Left colon (tissue), 2 donors: ENCODE measurements around the gene SHROOM3. TPM values are rescaled to one million over a fixed set of nuclear protein-coding genes. Genes with fewer than 3 reads are reported as not detected.

ENCODE experiments used
- ATAC-seq: fragments of 200-7000 bp; cut with Tn5 transposase; one replicate; pipeline ENCODE4 v1.9.1; 2020; ENCODE audit warnings: mild to moderate bottlenecking, moderate library complexity
- DNase-seq, 2 donors: peaks; one replicate each; pipeline ENCODE4 v3.0.0-alpha.2; 2020
- intact Hi-C, 2 donors: fragments of 100-400 bp; cut with DNase I in 1 of 2; cut with micrococcal nuclease in 1 of 2; formaldehyde crosslinking; loops; one replicate each; pipeline versions ENCODE4 v1.11.2 to v1.14.0; 2022; cut with DNase I, micrococcal nuclease
- microRNA-seq, 2 donors: library from miRNA; unstranded; fragments of <30 nt; microRNA quantifications; one replicate each; pipeline versions ENCODE4 v1.1.0 to v1.2.0, GENCODE V29; 2020
- total RNA-seq, 2 donors: library from RNA; stranded (reverse); fragmentation: NEBNext Ultra II Directional; extraction: Animal tissue kit (Norgen Biotek cat#: 25700); gene quantifications; one replicate each; pipeline ENCODE4 v1.2.1, GENCODE V29; 2021
- donor health status: DM: no; HTN: no; CAD: no.
- donor health status: DM: yes; HTN: yes; CAD: no.

SHROOM3 gene
- total RNA-seq, 2 donors from 2014 or later, result 158 to 248 TPM

DNA sequence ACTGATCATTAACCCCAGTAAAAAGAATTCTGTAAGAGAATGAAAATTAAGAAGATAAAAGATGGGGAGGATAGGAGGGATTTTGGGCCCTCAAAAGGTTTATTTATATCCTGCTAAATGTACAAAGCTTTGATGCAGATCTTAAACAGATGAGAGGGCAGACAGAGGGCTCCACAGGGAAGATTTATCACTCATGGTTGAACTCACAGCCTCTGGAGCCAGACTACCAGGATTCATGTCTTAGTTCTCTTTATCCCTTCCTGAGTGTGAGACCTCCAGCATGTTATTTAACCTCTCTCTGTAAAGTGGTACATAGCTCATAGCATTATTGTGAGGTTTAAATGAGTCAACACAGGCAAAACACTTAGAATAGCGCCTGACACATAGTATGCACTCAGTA is 388.5 kb downstream of the SHROOM3 start:
- intact Hi-C loops, result no loop called here
- DNase-seq (no peak), ATAC-seq (no peak)

- DNase-seq, result peak in 1 of 2 donors; percentile 22
- no peak for ATAC-seq
- intact Hi-C loops, result no loop called here
Observed at GRCh38 chr4:76830612-76830963, 395.6 kb downstream of the SHROOM3 start.

- DNase-seq (peak; percentile 54 to 80), ATAC-seq (peak; percentile 93)
- intact Hi-C loops, result no loop called here
Observed at GRCh38 chr4:76830964-76831703, 396.1 kb downstream of the SHROOM3 start.

DNA sequence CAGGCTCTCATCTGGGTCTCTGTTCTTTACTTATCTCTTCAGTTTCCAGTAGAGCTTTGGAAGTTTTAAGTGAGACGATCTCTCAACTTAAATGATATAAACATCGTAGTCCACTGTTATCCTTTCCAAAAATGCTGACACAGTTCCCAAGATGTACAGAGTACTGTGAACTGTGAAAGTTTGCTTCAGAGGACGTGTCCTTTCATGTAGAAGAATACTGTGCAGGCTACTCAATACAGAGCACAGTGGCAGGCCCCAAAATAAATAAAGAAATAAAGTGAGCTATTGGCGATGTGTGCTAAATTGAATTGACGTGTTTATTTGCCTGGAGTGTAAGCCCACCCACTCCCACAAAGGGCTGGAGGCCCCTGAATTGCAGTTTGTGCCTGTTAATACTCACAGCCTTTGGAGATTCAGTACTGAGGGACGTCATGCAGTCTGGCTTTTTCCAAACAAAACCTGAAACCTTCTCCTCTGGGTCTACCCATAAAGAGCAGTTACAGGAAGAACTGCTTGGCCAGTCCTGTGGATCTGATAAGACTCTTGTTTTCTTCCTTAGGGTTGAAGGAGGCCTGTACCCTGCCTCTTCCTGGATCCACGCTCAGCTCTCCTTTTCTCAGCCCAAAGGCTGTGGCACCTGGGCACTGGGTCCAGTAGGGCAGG is 396.8 kb downstream of the SHROOM3 start:
- ATAC-seq (peak; percentile 63), DNase-seq (peak in 1 of 2 donors; percentile 14)
- intact Hi-C loops, result no loop called here

Small RNA genes lying within 50 kb of the gene (microRNA-seq; reads per million reads assigned to microRNA genes)
- gene MIR4450 (0 reads per million in 2 donors), gene MIR548AH (0 to 1.4 reads per million in 2 donors)

Other genes with a start within 250 kb of the SHROOM3 start
- 100 to 1,000 TPM; 176 to 179 TPM for gene SCARB2, start 221.4 kb upstream of the SHROOM3 start, total RNA-seq
- gene FAM47E, start 183.5 kb upstream of the SHROOM3 start, total RNA-seq, result 1 to 10 TPM; 6.1 to 6.5 TPM
- 10 to 100 TPM; 12.9 to 40.9 TPM for gene STBD1, start 128.5 kb upstream of the SHROOM3 start, total RNA-seq
- under 1 TPM in 1 of 2 donors, not detected in 1; 0.17 TPM for gene CCDC158, start 14.1 kb upstream of the SHROOM3 start, total RNA-seq